HepG2 (cell line): ENCODE data around the gene UBTD1. TPM values are rescaled to one million over a fixed set of nuclear protein-coding genes. Genes with fewer than 3 reads are reported as not detected.

Experiments
- ARID5B ChIP-seq: IDR thresholded peaks from 2 replicates; pipeline ENCODE4 v1.4.0; 2020; ENCODE audit warnings: mild to moderate bottlenecking, missing genetic modification reagents
- EP300 ChIP-seq, 3 experiments: sonication (generic) in 1 of 3; formaldehyde crosslinking in 1 of 3; IDR thresholded peaks; 2 replicates each; pipeline versions ENCODE4 v1.5.1 to v1.6.1; 2011 to 2020; ENCODE audit warnings: low read depth in 2 of 3, low read length in 2 of 3, borderline replicate concordance in 1 of 3, improper control_type of control experiment in 1 of 3, mild to moderate bottlenecking in 1 of 3, missing genetic modification reagents in 1 of 3, moderate library complexity in 1 of 3
- HMGXB3 ChIP-seq: sonication (generic); formaldehyde crosslinking; IDR thresholded peaks from 2 replicates; pipeline ENCODE4 v1.4.0; 2020; ENCODE audit warnings: missing genetic modification reagents, borderline replicate concordance
- polyA plus RNA-seq, 8 experiments: library from polyadenylated mRNA; depleted of rRNA in 3 of 8; stranded (reverse) in 7 of 8; unstranded in 1 of 8; fragments of >200 nt; fragmentation: Illumina TruSeq in 4 of 8; extraction: Trizol in 4 of 8; gene quantifications; 2 replicates each; pipeline versions ENCODE4 v1.2.1 to v1.2.3, GENCODE V29; 2011 to 2016; ENCODE audit warnings: low read depth in 4 of 8, missing spikeins in 1 of 8, mixed read lengths in 1 of 8; ENCODE audit not compliant: insufficient read depth in 1 of 8
- total RNA-seq, 5 experiments: library from RNA; depleted of rRNA; stranded (reverse); fragments of >200 nt; fragmentation: Illumina TruSeq; extraction: Trizol; gene quantifications; 2 replicates each; pipeline ENCODE4 v1.2.3, GENCODE V29; 2016; ENCODE audit warnings: low read depth in 1 of 5

The UBTD1 gene
- total and polyA plus RNA-seq, 2 of the 13 experiments (the other 11 are each of a cell fraction or from before 2014, with no cell fraction given): 7.9 to 10.0 TPM

GRCh38 chr10:97539523-97540200 is 40.9 kb downstream of the UBTD1 start (continued):
- no peak for TF ChIP-seq HMGXB3 (CRISPR knock-in tag)
- no peak for TF ChIP-seq EP300 (IDR thresholded peaks at IDR 0.05; ENCODE audit: low read depth in 2 of 2, low read length in 2 of 2)
- TF ChIP-seq EP300 (CRISPR knock-in tag; IDR thresholded peaks at IDR 0.05; ENCODE audit: borderline replicate concordance): no peak
- no peak for TF ChIP-seq ARID5B (CRISPR knock-in tag)
